IMR-90 (cell line): ENCODE results near the gene PEX5L. TPM values are rescaled to one million over a fixed set of nuclear protein-coding genes. Genes with fewer than 3 reads are reported as not detected.

Source experiments
- ATAC-seq: fragments of 200-7000 bp; cut with Tn5 transposase; 2 replicates; pipeline ENCODE4 v1.9.1; 2020; ENCODE audit warnings: low read depth, mild to moderate bottlenecking, moderate library complexity
- BruUV-seq: library from RNA; stranded (reverse); fragments of 400-500 nt; replicated peaks from 2 replicates; lab custom pipeline; 2021; lab: Mats Ljungman, UMichigan
- CTCF ChIA-PET: fragments of 300-600 bp; formaldehyde crosslinking; extraction: SDS; loops from one replicate; lab custom pipeline; 2021; ENCODE audit warnings: antibody characterized with exemption; lab: Yijun Ruan, JAX
- POLR2A ChIA-PET: fragments of 300-600 bp; sonication (Branson Sonifier 250); formaldehyde crosslinking; loops from one replicate; lab custom pipeline; 2022; ENCODE audit warnings: antibody characterized with exemption; ENCODE audit not compliant: unreplicated experiment; lab: Charles Lee
- DNase-seq: peaks from one replicate; pipeline ENCODE4 v3.0.0; 2013
- H2AFZ ChIP-seq: replicated peaks from 2 replicates; pipeline ENCODE3; 2013; ENCODE audit warnings: low read length, mild to moderate bottlenecking; ENCODE audit not compliant: poor library complexity
- H2AK5ac ChIP-seq: 2 replicates; pipeline ENCODE4 v1.6.1; 2013; ENCODE audit warnings: low read depth, low read length, inconsistent platforms
- H2AK9ac ChIP-seq: replicated peaks from 2 replicates; pipeline ENCODE3; 2013; ENCODE audit warnings: mild to moderate bottlenecking, low read depth, low read length, moderate library complexity; ENCODE audit not compliant: poor library complexity
- H2BK120ac ChIP-seq: 2 replicates; pipeline ENCODE4 v1.6.1; 2013; ENCODE audit warnings: low read depth, low read length, inconsistent platforms
- H2BK15ac ChIP-seq: 3 replicates; pipeline ENCODE4 v1.6.1; 2013; ENCODE audit warnings: low read depth, low read length, inconsistent platforms
- H2BK20ac ChIP-seq: 2 replicates; pipeline ENCODE4 v1.6.1; 2013; ENCODE audit warnings: low read depth, mild to moderate bottlenecking, inconsistent platforms, low read length, moderate library complexity
- H2BK5ac ChIP-seq: 2 replicates; pipeline ENCODE4 v1.6.1; 2013; ENCODE audit warnings: mild to moderate bottlenecking, low read depth, low read length, inconsistent platforms; ENCODE audit not compliant: poor library complexity, severe bottlenecking
- H3K14ac ChIP-seq: replicated peaks from 2 replicates; pipeline ENCODE4 v1.6.1; 2013; ENCODE audit warnings: low read depth, low read length, inconsistent platforms
- H3K18ac ChIP-seq: 2 replicates; pipeline ENCODE4 v1.6.1; 2013; ENCODE audit warnings: low read depth, low read length, control low read depth
- H3K23ac ChIP-seq: 2 replicates; pipeline ENCODE4 v1.6.1; 2013; ENCODE audit warnings: low read depth, low read length, inconsistent platforms
- H3K27ac ChIP-seq: 2 replicates; pipeline ENCODE4 v1.5.1; 2013; ENCODE audit warnings: mild to moderate bottlenecking, control low read depth, low read length; ENCODE audit not compliant: insufficient read depth
- H3K27me3 ChIP-seq: 2 replicates; pipeline ENCODE4 v1.6.1; 2013; ENCODE audit warnings: low read length; ENCODE audit not compliant: control insufficient read depth, insufficient read depth
- H3K36me3 ChIP-seq: 2 replicates; pipeline ENCODE4 v1.6.1; 2013; ENCODE audit warnings: low read length, mixed read lengths; ENCODE audit not compliant: control insufficient read depth, insufficient read depth
- H3K4ac ChIP-seq: 2 replicates; pipeline ENCODE4 v1.6.1; 2013; ENCODE audit warnings: low read depth, low read length, inconsistent platforms
- H3K4me1 ChIP-seq: 2 replicates; pipeline ENCODE4 v1.6.1; 2013; ENCODE audit warnings: low read length, mixed read lengths; ENCODE audit not compliant: control insufficient read depth, insufficient read depth
- H3K4me2 ChIP-seq: 2 replicates; pipeline ENCODE4 v1.6.1; 2013; ENCODE audit warnings: low read depth, mild to moderate bottlenecking, control low read depth, low read length, moderate library complexity
- H3K4me3 ChIP-seq: 2 replicates; pipeline ENCODE4 v1.5.1; 2013; ENCODE audit warnings: low read depth, mild to moderate bottlenecking, control low read depth, low read length, moderate library complexity; ENCODE audit not compliant: insufficient read depth
- H3K56ac ChIP-seq: 2 replicates; pipeline ENCODE4 v1.6.1; 2013; ENCODE audit warnings: low read length, inconsistent platforms; ENCODE audit not compliant: insufficient read depth; ENCODE audit errors: extremely low read depth
- H3K79me1 ChIP-seq, 2 experiments: 2 replicates each; pipeline ENCODE4 v1.6.1; 2013; ENCODE audit warnings: low read length in 2 of 2, inconsistent platforms in 1 of 2, low read depth in 1 of 2
- H3K9ac ChIP-seq: 2 replicates; pipeline ENCODE4 v1.6.1; 2013; ENCODE audit warnings: low read depth, low read length, control low read depth
- H3K9me1 ChIP-seq: 2 replicates; pipeline ENCODE4 v1.6.1; 2013; ENCODE audit warnings: low read length, inconsistent platforms; ENCODE audit not compliant: insufficient read depth
- H3K9me3 ChIP-seq: 2 replicates; pipeline ENCODE4 v1.6.1; 2013; ENCODE audit warnings: low read length; ENCODE audit not compliant: control insufficient read depth, insufficient read depth
- H4K20me1 ChIP-seq: 2 replicates; pipeline ENCODE4 v1.6.1; 2013; ENCODE audit warnings: low read length, inconsistent platforms; ENCODE audit not compliant: insufficient read depth
- H4K5ac ChIP-seq: 2 replicates; pipeline ENCODE4 v1.6.1; 2013; ENCODE audit warnings: mild to moderate bottlenecking, low read depth, low read length, control low read depth
- H4K8ac ChIP-seq, 2 experiments: 2 replicates each; pipeline ENCODE4 v1.6.1; 2013; ENCODE audit warnings: low read depth in 2 of 2, low read length in 2 of 2, control low read depth in 1 of 2, inconsistent platforms in 1 of 2
- H4K91ac ChIP-seq: 2 replicates; pipeline ENCODE4 v1.6.1; 2013; ENCODE audit warnings: low read depth, low read length, inconsistent platforms; ENCODE audit not compliant: insufficient read depth
- BHLHE40 ChIP-seq: fragments of 150-350 bp; IDR thresholded peaks from 2 replicates; pipeline ENCODE4 v1.6.1; 2016; ENCODE audit warnings: mild to moderate bottlenecking, low read depth, low read length
- CEBPB ChIP-seq: IDR thresholded peaks from 2 replicates; pipeline ENCODE4 v1.6.1; 2012; ENCODE audit warnings: low read depth, low read length, improper control_type of control experiment
- CHD1 ChIP-seq: IDR thresholded peaks from 2 replicates; pipeline ENCODE4 v1.6.1; 2012; ENCODE audit warnings: low read depth, low read length, improper control_type of control experiment
- FOS ChIP-seq: fragments of 150-350 bp; IDR thresholded peaks from 2 replicates; pipeline ENCODE4 v1.6.1; 2016; ENCODE audit warnings: low read depth, low read length
- MAFK ChIP-seq: IDR thresholded peaks from 2 replicates; pipeline ENCODE4 v1.6.1; 2012; ENCODE audit warnings: low read depth, low read length, improper control_type of control experiment
- MAZ ChIP-seq: IDR thresholded peaks from 2 replicates; pipeline ENCODE4 v1.6.1; 2012; ENCODE audit warnings: low read depth, mild to moderate bottlenecking, low read length, improper control_type of control experiment, moderate library complexity, borderline replicate concordance
- MXI1 ChIP-seq: IDR thresholded peaks from 2 replicates; pipeline ENCODE4 v1.6.1; 2012; ENCODE audit warnings: low read depth, mild to moderate bottlenecking, low read length, moderate library complexity, borderline replicate concordance
- NFE2L2 ChIP-seq: fragments of 150-350 bp; IDR thresholded peaks from 2 replicates; pipeline ENCODE4 v1.6.1; 2016; ENCODE audit warnings: low read depth, mild to moderate bottlenecking, low read length
- POLR2A ChIP-seq: IDR thresholded peaks from 2 replicates; pipeline ENCODE4 v1.6.1; 2012; ENCODE audit warnings: mild to moderate bottlenecking, low read depth, low read length
- RAD21 ChIP-seq: IDR thresholded peaks from 2 replicates; pipeline ENCODE4 v1.6.1; 2012; ENCODE audit warnings: low read length, improper control_type of control experiment
- RCOR1 ChIP-seq: IDR thresholded peaks from 2 replicates; pipeline ENCODE4 v1.6.1; 2012; ENCODE audit warnings: mild to moderate bottlenecking, low read length, improper control_type of control experiment; ENCODE audit not compliant: insufficient replicate concordance
- RFX5 ChIP-seq: IDR thresholded peaks from 2 replicates; pipeline ENCODE4 v1.8.0; 2012; ENCODE audit warnings: low read depth, mild to moderate bottlenecking, low read length, moderate library complexity
- SMC3 ChIP-seq: fragments of 150-350 bp; IDR thresholded peaks from 2 replicates; pipeline ENCODE4 v1.6.1; 2016; ENCODE audit warnings: low read depth, mild to moderate bottlenecking, antibody characterized with exemption, low read length, moderate library complexity
- WGBS, 2 experiments: methylation state at CpG; one replicate each; pipeline versions ENCODE4 v1.1.5 to v1.1.7; 2013; ENCODE audit warnings: missing lambda C conversion rate in 2 of 2; ENCODE audit not compliant: insufficient read length in 1 of 2; ENCODE audit errors: extremely low coverage in 2 of 2; 5-methylcytosine and 5-hydroxymethylcytosine counted together
- dilution Hi-C: fragments of 300-500 bp; cut with HindIII; formaldehyde crosslinking; loops from one replicate; pipeline ENCODE4 v1.14.3; 2018; ENCODE audit warnings: low sequenced_read_pairs; ENCODE audit not compliant: unreplicated experiment
- in situ Hi-C: fragments of 300-500 bp; cut with MboI; formaldehyde crosslinking; loops from 3 replicates; pipeline ENCODE4 v1.14.3; 2019; ENCODE audit warnings: low sequenced_read_pairs, inconsistent platforms, mixed read lengths
- intact Hi-C: fragments of 100-400 bp; cut with micrococcal nuclease; formaldehyde crosslinking; loops from 2 replicates; pipeline ENCODE4 v1.10.0; 2022
- polyA plus RNA-seq, 3 experiments: library from polyadenylated mRNA; depleted of rRNA; stranded (reverse); fragments of >200 nt; gene quantifications; 2 replicates each; pipeline ENCODE4 v1.2.3, GENCODE V29; 2012; ENCODE audit warnings: low replicate concordance in 1 of 3
- total RNA-seq: library from RNA; depleted of rRNA; stranded (reverse); fragments of >200 nt; gene quantifications from 2 replicates; pipeline ENCODE4 v1.2.3, GENCODE V29; 2012
- TF ChIP-seq, protein P1 (sequence below): fragments of 150-350 bp; IDR thresholded peaks from 2 replicates; pipeline ENCODE4 v1.6.1; 2016; ENCODE audit warnings: low read depth, mild to moderate bottlenecking, low read length, moderate library complexity, borderline replicate concordance
- TF ChIP-seq, protein P2 (sequence below): conservative IDR thresholded peaks from 2 replicates; pipeline ENCODE4 v1.5.1; 2012; ENCODE audit warnings: mild to moderate bottlenecking, low read depth, low read length, improper control_type of control experiment
- TF ChIP-seq, protein P3 (sequence below): fragments of 150-350 bp; IDR thresholded peaks from 2 replicates; pipeline ENCODE4 v1.6.1; 2017; ENCODE audit warnings: mild to moderate bottlenecking, antibody characterized with exemption, low read length, low read depth

PEX5L gene
- total and polyA plus RNA-seq, 2 of the 4 experiments (the other 2 are of a cell fraction): not detected

DNA sequence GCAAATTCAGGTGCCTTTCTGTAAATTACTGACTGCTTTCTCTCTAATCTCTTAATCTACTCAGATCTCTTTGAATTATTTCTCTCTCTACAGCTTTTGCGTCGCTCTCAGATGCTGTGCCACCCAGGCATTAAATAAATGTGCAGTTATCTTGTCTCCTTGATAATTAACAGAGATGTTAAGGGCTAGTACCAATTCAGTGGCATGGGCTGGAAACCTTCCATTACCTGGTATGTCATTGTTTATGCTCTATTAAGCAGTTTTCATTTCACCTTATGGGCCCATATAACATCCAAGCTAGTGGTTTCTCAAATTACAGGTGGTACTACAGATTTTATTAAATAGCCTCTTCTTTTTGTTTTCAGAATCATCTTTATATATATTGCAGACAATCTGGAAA, 66.0 kb downstream of the PEX5L start:
- Histone ChIP-seq H3K18ac (no peak overlapping the region), H3K9me1 (no peaks in the 10 kb centered on the region), H3K9me3 (no peaks in the 10 kb centered on the region), H3K4me1 (no peaks in the 10 kb centered on the region), H2BK20ac (no peak overlapping the region), H2AFZ (no peak overlapping the region), H2AK9ac (no peak overlapping the region), H4K91ac (no peak overlapping the region), H3K4ac (no peak overlapping the region), H2BK15ac (no peak overlapping the region), H3K4me2 (no peak overlapping the region), H3K27ac (no peak overlapping the region), H2BK120ac (no peak overlapping the region), H3K79me1 (no peaks in the 10 kb centered on the region), H3K27me3 (no peaks in the 10 kb centered on the region), H4K5ac (no peak overlapping the region), H4K20me1 (no peaks in the 10 kb centered on the region), H3K56ac (no peak overlapping the region), H3K4me3 (no peak overlapping the region), H3K36me3 (no peaks in the 10 kb centered on the region), H4K8ac (no peak overlapping the region), H3K9ac (no peak overlapping the region), H3K14ac (no peak overlapping the region), H2AK5ac (no peak overlapping the region), H2BK5ac (no peak overlapping the region), H3K23ac (no peak overlapping the region)
- ATAC-seq: no peak
- BruUV-seq: no TSS peak
- POLR2A ChIA-PET: no interaction called here
- in situ Hi-C loops (no loop called here), intact Hi-C loops (no loop called here), dilution Hi-C loops (no loop called here)
- no peak for DNase-seq
- TF ChIP-seq CHD1 (no peak), MAZ (no peak), MAFK (no peak), RCOR1 (no peak), SMC3 (no peak), MXI1 (no peak), RFX5 (no peak), FOS (no peak), NFE2L2 (no peak), RAD21 (no peak), CEBPB (no peak), POLR2A (no peak), BHLHE40 (no peak)
- TF ChIP-seq, protein P1, sequence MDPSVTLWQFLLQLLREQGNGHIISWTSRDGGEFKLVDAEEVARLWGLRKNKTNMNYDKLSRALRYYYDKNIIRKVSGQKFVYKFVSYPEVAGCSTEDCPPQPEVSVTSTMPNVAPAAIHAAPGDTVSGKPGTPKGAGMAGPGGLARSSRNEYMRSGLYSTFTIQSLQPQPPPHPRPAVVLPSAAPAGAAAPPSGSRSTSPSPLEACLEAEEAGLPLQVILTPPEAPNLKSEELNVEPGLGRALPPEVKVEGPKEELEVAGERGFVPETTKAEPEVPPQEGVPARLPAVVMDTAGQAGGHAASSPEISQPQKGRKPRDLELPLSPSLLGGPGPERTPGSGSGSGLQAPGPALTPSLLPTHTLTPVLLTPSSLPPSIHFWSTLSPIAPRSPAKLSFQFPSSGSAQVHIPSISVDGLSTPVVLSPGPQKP: no peak
- TF ChIP-seq, protein P2, sequence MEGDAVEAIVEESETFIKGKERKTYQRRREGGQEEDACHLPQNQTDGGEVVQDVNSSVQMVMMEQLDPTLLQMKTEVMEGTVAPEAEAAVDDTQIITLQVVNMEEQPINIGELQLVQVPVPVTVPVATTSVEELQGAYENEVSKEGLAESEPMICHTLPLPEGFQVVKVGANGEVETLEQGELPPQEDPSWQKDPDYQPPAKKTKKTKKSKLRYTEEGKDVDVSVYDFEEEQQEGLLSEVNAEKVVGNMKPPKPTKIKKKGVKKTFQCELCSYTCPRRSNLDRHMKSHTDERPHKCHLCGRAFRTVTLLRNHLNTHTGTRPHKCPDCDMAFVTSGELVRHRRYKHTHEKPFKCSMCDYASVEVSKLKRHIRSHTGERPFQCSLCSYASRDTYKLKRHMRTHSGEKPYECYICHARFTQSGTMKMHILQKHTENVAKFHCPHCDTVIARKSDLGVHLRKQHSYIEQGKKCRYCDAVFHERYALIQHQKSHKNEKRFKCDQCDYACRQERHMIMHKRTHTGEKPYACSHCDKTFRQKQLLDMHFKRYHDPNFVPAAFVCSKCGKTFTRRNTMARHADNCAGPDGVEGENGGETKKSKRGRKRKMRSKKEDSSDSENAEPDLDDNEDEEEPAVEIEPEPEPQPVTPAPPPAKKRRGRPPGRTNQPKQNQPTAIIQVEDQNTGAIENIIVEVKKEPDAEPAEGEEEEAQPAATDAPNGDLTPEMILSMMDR: no peak
- TF ChIP-seq, protein P3, sequence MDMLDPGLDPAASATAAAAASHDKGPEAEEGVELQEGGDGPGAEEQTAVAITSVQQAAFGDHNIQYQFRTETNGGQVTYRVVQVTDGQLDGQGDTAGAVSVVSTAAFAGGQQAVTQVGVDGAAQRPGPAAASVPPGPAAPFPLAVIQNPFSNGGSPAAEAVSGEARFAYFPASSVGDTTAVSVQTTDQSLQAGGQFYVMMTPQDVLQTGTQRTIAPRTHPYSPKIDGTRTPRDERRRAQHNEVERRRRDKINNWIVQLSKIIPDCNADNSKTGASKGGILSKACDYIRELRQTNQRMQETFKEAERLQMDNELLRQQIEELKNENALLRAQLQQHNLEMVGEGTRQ: no peak
- CTCF ChIA-PET: no interaction called here
- WGBS, 2 experiments: no CpG with 5 or more reads among the region's 2 CpGs
